ENCODE data around the gene KCNT1.

- no peak for TF ChIP-seq GATA2 (IDR thresholded peaks at IDR 0.05; ENCODE audit: low read depth, low read length)
- no peak for TF ChIP-seq GATA3 (IDR thresholded peaks at IDR 0.05; ENCODE audit: low read depth, low read length)
These were observed 83.1 kb downstream of the KCNT1 start for GRCh38 chr9:135785013-135785575.
